HCT116 (cell line): ENCODE results near the gene GPR26. TPM values are rescaled to one million over a fixed set of nuclear protein-coding genes. Genes with fewer than 3 reads are reported as not detected.

Experiments
- ATAC-seq: fragments of 200-7000 bp; cut with Tn5 transposase; 2 replicates; pipeline ENCODE4 v1.9.1; 2020; ENCODE audit warnings: mild to moderate bottlenecking, moderate library complexity
- BruUV-seq: library from RNA; stranded (reverse); fragments of 400-500 nt; replicated peaks from 2 replicates; lab custom pipeline; 2021; lab: Mats Ljungman, UMichigan
- CTCF ChIA-PET: fragments of 300-600 bp; sonication (Branson Sonifier 250); formaldehyde crosslinking; loops from one replicate; lab custom pipeline; 2021; ENCODE audit warnings: antibody characterized with exemption; lab: Charles Lee
- POLR2A ChIA-PET: fragments of 300-600, 350-600 bp; sonication (Branson Sonifier 250); formaldehyde crosslinking; loops from one replicate; lab custom pipeline; 2021; ENCODE audit warnings: antibody characterized with exemption; lab: Charles Lee
- RAD21 ChIA-PET, 2 experiments: fragments of 300-600 bp; sonication (Branson Sonifier 250); formaldehyde crosslinking; loops; one replicate each; lab custom pipeline; 2023; ENCODE audit warnings: low total read pairs in 2 of 2; ENCODE audit not compliant: uncharacterized antibody in 2 of 2, unreplicated experiment in 2 of 2, low non-redundant PET in 1 of 2; lab: Charles Lee
- DNase-seq: peaks from one replicate; pipeline ENCODE4 v3.0.0-alpha.2; 2010; ENCODE audit warnings: low read depth, low spot score
- H2AFZ ChIP-seq: fragments of 200-600 bp; shearing (Covaris generic), sonication (generic); 2 replicates; pipeline ENCODE4 v1.6.1; 2017; ENCODE audit warnings: low read depth, mixed run types, mixed read lengths, antibody characterized with exemption, low read length; ENCODE audit not compliant: poor library complexity, severe bottlenecking
- H3K27ac ChIP-seq: 2 replicates; pipeline ENCODE4 v1.5.1; 2012; ENCODE audit warnings: low read depth, low read length
- H3K27me3 ChIP-seq: fragments of 200-600 bp; sonication (generic); 2 replicates; pipeline ENCODE4 v1.6.1; 2016; ENCODE audit warnings: mixed run types, low read length, mixed read lengths; ENCODE audit not compliant: insufficient read depth
- H3K36me3 ChIP-seq, 2 experiments: fragments of 200-500 bp in 1 of 2; fragments of 200-600 bp in 1 of 2; sonication (Bioruptor generic) in 1 of 2; sonication (generic) in 1 of 2; 2 replicates each; pipeline versions ENCODE4 v1.5.1 to v1.6.1; 2014 to 2016; ENCODE audit warnings: low read length in 2 of 2, inconsistent platforms in 1 of 2, mixed read lengths in 1 of 2, mixed run types in 1 of 2; ENCODE audit not compliant: insufficient read depth in 2 of 2, control insufficient read depth in 1 of 2
- H3K4me1 ChIP-seq, 2 experiments: fragments of 200-600 bp in 1 of 2; sonication (generic) in 1 of 2; 2 replicates each; pipeline versions ENCODE4 v1.5.1 to v1.6.1; 2012 to 2017; ENCODE audit warnings: low read length in 2 of 2, inconsistent platforms in 1 of 2, mild to moderate bottlenecking in 1 of 2, mixed read lengths in 1 of 2, mixed run types in 1 of 2, moderate library complexity in 1 of 2; ENCODE audit not compliant: insufficient read depth in 2 of 2, control insufficient read depth in 1 of 2
- H3K4me2 ChIP-seq: fragments of 200-600 bp; sonication (generic); 2 replicates; pipeline ENCODE4 v1.6.1; 2017; ENCODE audit warnings: mixed run types, low read length, mixed read lengths
- H3K4me3 ChIP-seq, 2 experiments: fragments of 200-600 bp in 1 of 2; sonication (generic) in 1 of 2; replicated peaks in 1 of 2; 2 replicates each; pipeline ENCODE4 v1.5.1; 2011 to 2016; ENCODE audit warnings: low read length in 2 of 2, control low read depth in 1 of 2, low read depth in 1 of 2, mild to moderate bottlenecking in 1 of 2, mixed read lengths in 1 of 2, mixed run types in 1 of 2
- H3K79me2 ChIP-seq: fragments of 200-600 bp; sonication (generic); 2 replicates; pipeline ENCODE4 v1.6.1; 2017; ENCODE audit warnings: mild to moderate bottlenecking, mixed run types, low read length, moderate library complexity, mixed read lengths; ENCODE audit not compliant: insufficient read depth
- H3K9ac ChIP-seq: fragments of 200-600 bp; sonication (generic); 2 replicates; pipeline ENCODE4 v1.6.1; 2016; ENCODE audit warnings: low read length, mixed read lengths
- H3K9me2 ChIP-seq: fragments of 200-600 bp; sonication (generic), shearing (Covaris generic); 2 replicates; pipeline ENCODE4 v1.6.1; 2017; ENCODE audit warnings: mixed run types, mild to moderate bottlenecking, moderate library complexity; ENCODE audit not compliant: insufficient read depth
- H3K9me3 ChIP-seq, 2 experiments: fragments of 200-500 bp in 1 of 2; fragments of 200-600 bp in 1 of 2; sonication (Bioruptor generic) in 1 of 2; sonication (generic) in 1 of 2; 2 replicates each; pipeline ENCODE4 v1.6.1; 2014 to 2017; ENCODE audit warnings: low read length in 2 of 2, mixed read lengths in 2 of 2, inconsistent platforms in 1 of 2, low read depth in 1 of 2, mild to moderate bottlenecking in 1 of 2, mixed run types in 1 of 2, moderate library complexity in 1 of 2; ENCODE audit not compliant: control insufficient read depth in 1 of 2, insufficient read depth in 1 of 2
- H4K20me1 ChIP-seq: fragments of 200-600 bp; sonication (generic), shearing (Covaris generic); 2 replicates; pipeline ENCODE4 v1.6.1; 2017; ENCODE audit warnings: mixed run types, mild to moderate bottlenecking, moderate library complexity; ENCODE audit not compliant: insufficient read depth
- CEBPB ChIP-seq: IDR thresholded peaks from 2 replicates; pipeline ENCODE4 v1.6.1; 2012; ENCODE audit warnings: low read depth
- ELF1 ChIP-seq: IDR thresholded peaks from 2 replicates; pipeline ENCODE4 v1.6.1; 2012; ENCODE audit warnings: low read depth, borderline replicate concordance
- FOSL1 ChIP-seq: IDR thresholded peaks from 2 replicates; pipeline ENCODE4 v1.6.1; 2012; ENCODE audit warnings: low read depth
- JUND ChIP-seq: IDR thresholded peaks from 2 replicates; pipeline ENCODE4 v1.6.1; 2012
- POLR2A ChIP-seq: IDR thresholded peaks from 2 replicates; pipeline ENCODE4 v1.7.0; 2011; ENCODE audit warnings: borderline replicate concordance; ENCODE audit not compliant: insufficient read depth, insufficient read length; ENCODE audit errors: extremely low read depth
- RAD21 ChIP-seq: IDR thresholded peaks from 2 replicates; pipeline ENCODE4 v1.6.1; 2012; ENCODE audit warnings: low read depth, mild to moderate bottlenecking
- SP1 ChIP-seq: IDR thresholded peaks from 2 replicates; pipeline ENCODE4 v1.6.1; 2012; ENCODE audit warnings: low read depth
- ZNF274 ChIP-seq: fragments of 200-500 bp; sonication (Bioruptor generic); IDR thresholded peaks from 2 replicates; pipeline ENCODE4 v1.6.1; 2014; ENCODE audit warnings: mild to moderate bottlenecking, low read depth, low read length, inconsistent platforms
- intact Hi-C: fragments of 100-400 bp; cut with micrococcal nuclease; formaldehyde crosslinking; loops from 2 replicates; pipeline ENCODE4 v1.10.0; 2022
- total RNA-seq: library from RNA; stranded (reverse); gene quantifications from one replicate; pipeline ENCODE4 v1.2.1, GENCODE V29; 2021; ENCODE audit not compliant: unreplicated experiment
- TF ChIP-seq, protein P1 (sequence below): IDR thresholded peaks from 2 replicates; pipeline ENCODE4 v1.6.1; 2011; ENCODE audit warnings: mild to moderate bottlenecking, low read length, moderate library complexity; ENCODE audit not compliant: insufficient replicate concordance; ENCODE audit errors: extremely low read depth
- TF ChIP-seq, protein P2 (sequence below), 3 experiments: fragments of 200-600 bp in 1 of 3; sonication (generic) in 1 of 3; IDR thresholded peaks in 2 of 3; conservative IDR thresholded peaks in 1 of 3; 2 replicates each; pipeline ENCODE4 v1.5.1; 2012 to 2017; ENCODE audit warnings: low read depth in 2 of 3, low read length in 2 of 3, antibody characterized with exemption in 1 of 3, borderline replicate concordance in 1 of 3, control low read depth in 1 of 3, mild to moderate bottlenecking in 1 of 3, mixed read lengths in 1 of 3, mixed run types in 1 of 3, moderate library complexity in 1 of 3; ENCODE audit not compliant: insufficient read depth in 1 of 3
- TF ChIP-seq, protein P3 (sequence below): IDR thresholded peaks from 2 replicates; pipeline ENCODE4 v1.6.1; 2012
- TF ChIP-seq, protein P4 (sequence below): IDR thresholded peaks from 2 replicates; pipeline ENCODE4 v1.6.1; 2012

Gene GPR26
- total RNA-seq, 1 experiment from 2014 or later: not detected

DNA sequence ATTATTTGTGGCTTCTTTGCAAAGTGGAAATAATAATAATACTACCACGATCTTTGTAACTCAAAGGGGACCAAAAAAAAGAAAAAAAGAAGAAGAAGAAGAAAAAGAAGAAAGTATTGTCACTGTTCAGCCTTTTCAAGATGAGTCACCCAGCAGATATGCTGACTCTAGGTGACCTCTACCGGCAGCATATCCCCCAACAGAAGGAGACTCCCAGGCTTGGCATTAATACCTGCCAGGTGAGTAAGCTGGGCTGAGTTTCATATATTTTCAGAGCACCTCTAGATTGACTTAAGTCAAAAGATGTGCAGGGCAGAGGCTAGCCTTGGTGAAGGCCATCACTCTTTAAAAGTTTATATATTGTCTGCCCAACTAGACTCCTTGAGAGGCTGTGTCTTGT lies 30.4 kb upstream of the GPR26 start:
- POLR2A ChIA-PET: no interaction called here
- Histone ChIP-seq H3K36me3 (no peaks in the 10 kb centered on the region), H3K79me2 (no peaks in the 10 kb centered on the region), H3K9me2 (no peaks in the 10 kb centered on the region), H3K9ac (no peak overlapping the region), H3K4me3 (peak overlapping the region in 1 of 2 experiments; percentile 24; a peak in 1 of 4 replicates), H3K27ac (no peak overlapping the region)
- ATAC-seq: peak; percentile 84
- no TSS peak for BruUV-seq
- intact Hi-C loops: no loop called here
- TF ChIP-seq, protein P1, sequence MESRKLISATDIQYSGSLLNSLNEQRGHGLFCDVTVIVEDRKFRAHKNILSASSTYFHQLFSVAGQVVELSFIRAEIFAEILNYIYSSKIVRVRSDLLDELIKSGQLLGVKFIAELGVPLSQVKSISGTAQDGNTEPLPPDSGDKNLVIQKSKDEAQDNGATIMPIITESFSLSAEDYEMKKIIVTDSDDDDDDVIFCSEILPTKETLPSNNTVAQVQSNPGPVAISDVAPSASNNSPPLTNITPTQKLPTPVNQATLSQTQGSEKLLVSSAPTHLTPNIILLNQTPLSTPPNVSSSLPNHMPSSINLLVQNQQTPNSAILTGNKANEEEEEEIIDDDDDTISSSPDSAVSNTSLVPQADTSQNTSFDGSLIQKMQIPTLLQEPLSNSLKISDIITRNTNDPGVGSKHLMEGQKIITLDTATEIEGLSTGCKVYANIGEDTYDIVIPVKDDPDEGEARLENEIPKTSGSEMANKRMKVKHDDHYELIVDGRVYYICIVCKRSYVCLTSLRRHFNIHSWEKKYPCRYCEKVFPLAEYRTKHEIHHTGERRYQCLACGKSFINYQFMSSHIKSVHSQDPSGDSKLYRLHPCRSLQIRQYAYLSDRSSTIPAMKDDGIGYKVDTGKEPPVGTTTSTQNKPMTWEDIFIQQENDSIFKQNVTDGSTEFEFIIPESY: no peak
- TF ChIP-seq CEBPB (no peak), SP1 (peak; percentile 45; the same call in 1 of the 2 replicates), JUND (peak; percentile 83), RAD21 (peak; percentile 44), FOSL1 (peak; percentile 81), ELF1 (no peak), ZNF274 (no peak), POLR2A (no peak)
- TF ChIP-seq, protein P2, sequence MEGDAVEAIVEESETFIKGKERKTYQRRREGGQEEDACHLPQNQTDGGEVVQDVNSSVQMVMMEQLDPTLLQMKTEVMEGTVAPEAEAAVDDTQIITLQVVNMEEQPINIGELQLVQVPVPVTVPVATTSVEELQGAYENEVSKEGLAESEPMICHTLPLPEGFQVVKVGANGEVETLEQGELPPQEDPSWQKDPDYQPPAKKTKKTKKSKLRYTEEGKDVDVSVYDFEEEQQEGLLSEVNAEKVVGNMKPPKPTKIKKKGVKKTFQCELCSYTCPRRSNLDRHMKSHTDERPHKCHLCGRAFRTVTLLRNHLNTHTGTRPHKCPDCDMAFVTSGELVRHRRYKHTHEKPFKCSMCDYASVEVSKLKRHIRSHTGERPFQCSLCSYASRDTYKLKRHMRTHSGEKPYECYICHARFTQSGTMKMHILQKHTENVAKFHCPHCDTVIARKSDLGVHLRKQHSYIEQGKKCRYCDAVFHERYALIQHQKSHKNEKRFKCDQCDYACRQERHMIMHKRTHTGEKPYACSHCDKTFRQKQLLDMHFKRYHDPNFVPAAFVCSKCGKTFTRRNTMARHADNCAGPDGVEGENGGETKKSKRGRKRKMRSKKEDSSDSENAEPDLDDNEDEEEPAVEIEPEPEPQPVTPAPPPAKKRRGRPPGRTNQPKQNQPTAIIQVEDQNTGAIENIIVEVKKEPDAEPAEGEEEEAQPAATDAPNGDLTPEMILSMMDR (IDR thresholded peaks at IDR 0.05 in 2 of 3, conservative IDR thresholded peaks at IDR 0.05 in 1 of 3; ENCODE audit: borderline replicate concordance in 1 of 3, insufficient read depth in 1 of 3, low read depth in 2 of 3, low read length in 2 of 3): 0 out of 6 replicates have a peak, but pooled peaks have one; percentile 4 to 20 (median 11)
- TF ChIP-seq, protein P3, sequence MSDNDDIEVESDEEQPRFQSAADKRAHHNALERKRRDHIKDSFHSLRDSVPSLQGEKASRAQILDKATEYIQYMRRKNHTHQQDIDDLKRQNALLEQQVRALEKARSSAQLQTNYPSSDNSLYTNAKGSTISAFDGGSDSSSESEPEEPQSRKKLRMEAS: no peak; the same call in 1 of the 2 replicates
- TF ChIP-seq, protein P4, sequence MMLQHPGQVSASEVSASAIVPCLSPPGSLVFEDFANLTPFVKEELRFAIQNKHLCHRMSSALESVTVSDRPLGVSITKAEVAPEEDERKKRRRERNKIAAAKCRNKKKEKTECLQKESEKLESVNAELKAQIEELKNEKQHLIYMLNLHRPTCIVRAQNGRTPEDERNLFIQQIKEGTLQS: no peak
- TF ChIP-seq, all 23 proteins: peak for 5
- H3K9me3 ChIP-seq: no peaks in the 10 kb centered on the region
- H3K27me3 ChIP-seq: peaks cover 29% of the 10 kb centered on the region
- H3K4me2 ChIP-seq: peak overlapping the region; percentile 67
- no peak overlapping the region for H2AFZ ChIP-seq
- peak; percentile 52 for DNase-seq
- H4K20me1 ChIP-seq: no peaks in the 10 kb centered on the region
- RAD21 ChIA-PET: no interaction called here
- CTCF ChIA-PET: interaction anchor here (1.2 kb wide), 1 partner anchor 62 kb away, joined by 3 read pairs; no protein-coding TSS in a partner anchor
- peaks cover 22 to 58% of the 10 kb centered on the region in 2 experiments for H3K4me1 ChIP-seq
